Parathyroid adenoma (tissue), 2 donors: ENCODE data around the gene DGCR2.

Source experiments
- H2AFZ ChIP-seq: fragments of 300-600 bp; sonication (generic); one replicate; pipeline ENCODE4 v1.7.0; 2017; ENCODE audit warnings: antibody characterized with exemption, mild to moderate bottlenecking
- H3K27ac ChIP-seq: fragments of 300-600 bp; sonication (generic); one replicate; pipeline ENCODE4 v1.7.0; 2017
- H3K27me3 ChIP-seq: fragments of 300-600 bp; sonication (generic); one replicate; pipeline ENCODE4 v1.7.0; 2017; ENCODE audit warnings: low read length; ENCODE audit not compliant: control insufficient read depth, insufficient read depth
- H3K36me3 ChIP-seq: fragments of 300-600 bp; sonication (generic); one replicate; pipeline ENCODE4 v1.7.0; 2017; ENCODE audit warnings: low read length; ENCODE audit not compliant: control insufficient read depth, insufficient read depth
- H3K4me1 ChIP-seq: fragments of 300-600 bp; sonication (generic); one replicate; pipeline ENCODE4 v1.7.0; 2017; ENCODE audit warnings: control low read depth
- H3K4me2 ChIP-seq: fragments of 300-600 bp; sonication (generic); one replicate; pipeline ENCODE4 v1.7.0; 2017; ENCODE audit warnings: low read length
- H3K4me3 ChIP-seq: fragments of 300-600 bp; sonication (generic); one replicate; pipeline ENCODE4 v1.7.0; 2017; ENCODE audit warnings: low read depth, low read length
- H3K79me2 ChIP-seq: fragments of 300-600 bp; sonication (generic); one replicate; pipeline ENCODE4 v1.7.0; 2017; ENCODE audit warnings: control low read depth
- H3K9ac ChIP-seq: fragments of 300-600 bp; sonication (generic); one replicate; pipeline ENCODE4 v1.7.0; 2017; ENCODE audit warnings: mild to moderate bottlenecking
- H3K9me3 ChIP-seq: fragments of 300-600 bp; sonication (generic); one replicate; pipeline ENCODE4 v1.7.0; 2017; ENCODE audit warnings: low read length; ENCODE audit not compliant: control insufficient read depth
- CTCF ChIP-seq: fragments of 300-600 bp; sonication (generic); IDR thresholded peaks from one replicate; pipeline ENCODE4 v1.7.0; 2017; ENCODE audit warnings: antibody characterized with exemption, mild to moderate bottlenecking
- donor health status: primary hyperparathyroidism.

DGCR2 gene

GRCh38 chr22:18995327-18995711 lies 126.9 kb downstream of the DGCR2 start:
- Histone ChIP-seq H3K4me2 (no peak overlapping the region), H3K79me2 (no peaks in the 10 kb centered on the region), H3K27me3 (no peaks in the 10 kb centered on the region), H3K36me3 (no peaks in the 10 kb centered on the region), H3K4me3 (no peak overlapping the region), H2AFZ (no peak overlapping the region), H3K4me1 (no peaks in the 10 kb centered on the region), H3K9me3 (no peaks in the 10 kb centered on the region), H3K9ac (no peak overlapping the region), H3K27ac (no peak overlapping the region)
- TF ChIP-seq CTCF: no peak

GRCh38 chr22:18994701-18995326 lies 127.4 kb downstream of the DGCR2 start:
- H3K4me2 ChIP-seq: no peak overlapping the region
- no peaks in the 10 kb centered on the region for H3K79me2 ChIP-seq
- H3K9me3 ChIP-seq: no peaks in the 10 kb centered on the region
- no peaks in the 10 kb centered on the region for H3K4me1 ChIP-seq
- no peak for TF ChIP-seq CTCF
- no peak overlapping the region for H2AFZ ChIP-seq
- no peak overlapping the region for H3K4me3 ChIP-seq
- no peaks in the 10 kb centered on the region for H3K36me3 ChIP-seq
- no peaks in the 10 kb centered on the region for H3K27me3 ChIP-seq
- H3K27ac ChIP-seq: no peak overlapping the region
- H3K9ac ChIP-seq: no peak overlapping the region

GRCh38 chr22:18994056-18994455 lies 128.2 kb downstream of the DGCR2 start:
- Histone ChIP-seq H2AFZ (no peak overlapping the region), H3K79me2 (no peaks in the 10 kb centered on the region), H3K36me3 (no peaks in the 10 kb centered on the region), H3K27ac (no peak overlapping the region), H3K4me2 (no peak overlapping the region), H3K9ac (no peak overlapping the region), H3K9me3 (no peaks in the 10 kb centered on the region), H3K27me3 (no peaks in the 10 kb centered on the region), H3K4me3 (no peak overlapping the region), H3K4me1 (no peaks in the 10 kb centered on the region)
- TF ChIP-seq CTCF: no peak

- H3K4me3 ChIP-seq: no peak overlapping the region
Observed at GRCh38 chr22:18992543-18993198, 129.5 kb downstream of the DGCR2 start.

More at GRCh38 chr22:18992543-18993198, 129.5 kb downstream of the DGCR2 start:
- Histone ChIP-seq H3K79me2 (no peaks in the 10 kb centered on the region), H3K4me1 (no peaks in the 10 kb centered on the region), H3K36me3 (no peaks in the 10 kb centered on the region), H3K4me2 (no peak overlapping the region), H3K9me3 (no peaks in the 10 kb centered on the region), H3K27me3 (no peaks in the 10 kb centered on the region), H3K9ac (no peak overlapping the region), H2AFZ (no peak overlapping the region), H3K27ac (no peak overlapping the region)
- TF ChIP-seq CTCF: no peak
